ENCODE results near the gene POLRMT. TPM values are rescaled to one million over a fixed set of nuclear protein-coding genes. Genes with fewer than 3 reads are reported as not detected.
A peak's percentile ranks its signal among the peaks of the same experiment; 100 is the strongest.

Gene POLRMT
- polyA plus RNA-seq, 1 experiment = 15.5 TPM

DNA sequence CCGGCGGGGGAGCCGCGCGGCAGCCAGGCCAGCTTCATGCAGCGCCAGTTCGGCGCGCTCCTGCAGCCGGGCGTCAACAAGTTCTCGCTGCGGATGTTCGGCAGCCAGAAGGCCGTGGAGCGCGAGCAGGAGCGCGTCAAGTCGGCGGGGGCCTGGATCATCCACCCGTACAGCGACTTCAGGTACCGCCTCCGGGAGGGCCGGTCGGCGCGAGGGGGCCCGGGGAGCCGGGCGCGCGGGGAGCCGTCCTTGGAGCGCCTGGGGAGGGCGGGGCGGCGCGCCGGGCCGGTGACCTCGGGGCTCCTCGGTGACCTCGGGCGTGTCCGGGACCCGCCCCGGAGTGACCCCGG, 43.0 kb downstream of the POLRMT start:
- Histone ChIP-seq H3K27me3 (ENCODE audit: control insufficient read depth, insufficient read depth, low read length) (peaks cover 21% of the 10 kb centered on the region), H3K9me3 (ENCODE audit: control insufficient read depth, insufficient read depth, low read length) (no peaks in the 10 kb centered on the region; the same call in 1 of the 2 replicates), H3K27ac (ENCODE audit: low read depth, low read length) (no peak overlapping the region), H3K4me3 (ENCODE audit: low read depth, low read length) (peak overlapping the region; percentile 12; the same call in 1 of the 2 replicates)
- POLR2A ChIA-PET = no interaction called here
- CTCF ChIA-PET = no interaction called here
- DNase-seq (ENCODE audit: low read depth, low spot score) = no peak
- TF ChIP-seq, protein P1, sequence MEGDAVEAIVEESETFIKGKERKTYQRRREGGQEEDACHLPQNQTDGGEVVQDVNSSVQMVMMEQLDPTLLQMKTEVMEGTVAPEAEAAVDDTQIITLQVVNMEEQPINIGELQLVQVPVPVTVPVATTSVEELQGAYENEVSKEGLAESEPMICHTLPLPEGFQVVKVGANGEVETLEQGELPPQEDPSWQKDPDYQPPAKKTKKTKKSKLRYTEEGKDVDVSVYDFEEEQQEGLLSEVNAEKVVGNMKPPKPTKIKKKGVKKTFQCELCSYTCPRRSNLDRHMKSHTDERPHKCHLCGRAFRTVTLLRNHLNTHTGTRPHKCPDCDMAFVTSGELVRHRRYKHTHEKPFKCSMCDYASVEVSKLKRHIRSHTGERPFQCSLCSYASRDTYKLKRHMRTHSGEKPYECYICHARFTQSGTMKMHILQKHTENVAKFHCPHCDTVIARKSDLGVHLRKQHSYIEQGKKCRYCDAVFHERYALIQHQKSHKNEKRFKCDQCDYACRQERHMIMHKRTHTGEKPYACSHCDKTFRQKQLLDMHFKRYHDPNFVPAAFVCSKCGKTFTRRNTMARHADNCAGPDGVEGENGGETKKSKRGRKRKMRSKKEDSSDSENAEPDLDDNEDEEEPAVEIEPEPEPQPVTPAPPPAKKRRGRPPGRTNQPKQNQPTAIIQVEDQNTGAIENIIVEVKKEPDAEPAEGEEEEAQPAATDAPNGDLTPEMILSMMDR (IDR thresholded peaks at IDR 0.05; ENCODE audit: low read depth, low read length) = no peak

DNA sequence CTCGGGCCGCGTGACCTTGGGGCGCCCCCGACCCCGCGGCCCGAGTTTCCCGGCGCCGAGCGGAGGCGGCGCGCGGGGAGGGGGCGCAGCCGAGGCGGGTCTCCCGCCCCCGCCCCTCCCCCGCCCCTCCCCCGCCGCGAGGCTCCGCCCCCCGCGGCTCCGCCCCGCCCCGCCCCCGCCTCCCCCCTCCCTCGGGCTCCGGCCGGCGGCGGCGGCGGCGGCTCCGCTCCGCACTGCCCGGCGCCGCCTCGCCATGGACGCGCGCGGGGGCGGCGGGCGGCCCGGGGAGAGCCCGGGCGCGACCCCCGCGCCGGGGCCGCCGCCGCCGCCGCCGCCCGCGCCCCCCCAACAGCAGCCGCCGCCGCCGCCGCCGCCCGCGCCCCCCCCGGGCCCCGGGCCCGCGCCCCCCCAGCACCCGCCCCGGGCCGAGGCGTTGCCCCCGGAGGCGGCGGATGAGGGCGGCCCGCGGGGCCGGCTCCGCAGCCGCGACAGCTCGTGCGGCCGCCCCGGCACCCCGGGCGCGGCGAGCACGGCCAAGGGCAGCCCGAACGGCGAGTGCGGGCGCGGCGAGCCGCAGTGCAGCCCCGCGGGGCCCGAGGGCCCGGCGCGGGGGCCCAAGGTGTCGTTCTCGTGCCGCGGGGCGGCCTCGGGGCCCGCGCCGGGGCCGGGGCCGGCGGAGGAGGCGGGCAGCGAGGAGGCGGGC, 43.5 kb downstream of the POLRMT start, which contains the start of gene HCN2:
TSS of gene HCN2 (plus strand) at position 189 of the 703 bp plus-strand sequence. CDS start at position 254, 65 bp downstream.
- DNase-seq (ENCODE audit: low read depth, low spot score) = no peak
- TF ChIP-seq, protein P1 (IDR thresholded peaks at IDR 0.05; ENCODE audit: low read depth, low read length) = no peak
- Histone ChIP-seq H3K27me3 (ENCODE audit: control insufficient read depth, insufficient read depth, low read length) (peaks cover 19% of the 10 kb centered on the region), H3K9me3 (ENCODE audit: control insufficient read depth, insufficient read depth, low read length) (no peaks in the 10 kb centered on the region; the same call in 1 of the 2 replicates), H3K27ac (ENCODE audit: low read depth, low read length) (no peak within 1 kb of the TSS), H3K4me3 (ENCODE audit: low read depth, low read length) (peak within 1 kb of the TSS; percentile 12; the same call in 1 of the 2 replicates)
- CTCF ChIA-PET = no interaction called here
- POLR2A ChIA-PET = no interaction called here

DNA sequence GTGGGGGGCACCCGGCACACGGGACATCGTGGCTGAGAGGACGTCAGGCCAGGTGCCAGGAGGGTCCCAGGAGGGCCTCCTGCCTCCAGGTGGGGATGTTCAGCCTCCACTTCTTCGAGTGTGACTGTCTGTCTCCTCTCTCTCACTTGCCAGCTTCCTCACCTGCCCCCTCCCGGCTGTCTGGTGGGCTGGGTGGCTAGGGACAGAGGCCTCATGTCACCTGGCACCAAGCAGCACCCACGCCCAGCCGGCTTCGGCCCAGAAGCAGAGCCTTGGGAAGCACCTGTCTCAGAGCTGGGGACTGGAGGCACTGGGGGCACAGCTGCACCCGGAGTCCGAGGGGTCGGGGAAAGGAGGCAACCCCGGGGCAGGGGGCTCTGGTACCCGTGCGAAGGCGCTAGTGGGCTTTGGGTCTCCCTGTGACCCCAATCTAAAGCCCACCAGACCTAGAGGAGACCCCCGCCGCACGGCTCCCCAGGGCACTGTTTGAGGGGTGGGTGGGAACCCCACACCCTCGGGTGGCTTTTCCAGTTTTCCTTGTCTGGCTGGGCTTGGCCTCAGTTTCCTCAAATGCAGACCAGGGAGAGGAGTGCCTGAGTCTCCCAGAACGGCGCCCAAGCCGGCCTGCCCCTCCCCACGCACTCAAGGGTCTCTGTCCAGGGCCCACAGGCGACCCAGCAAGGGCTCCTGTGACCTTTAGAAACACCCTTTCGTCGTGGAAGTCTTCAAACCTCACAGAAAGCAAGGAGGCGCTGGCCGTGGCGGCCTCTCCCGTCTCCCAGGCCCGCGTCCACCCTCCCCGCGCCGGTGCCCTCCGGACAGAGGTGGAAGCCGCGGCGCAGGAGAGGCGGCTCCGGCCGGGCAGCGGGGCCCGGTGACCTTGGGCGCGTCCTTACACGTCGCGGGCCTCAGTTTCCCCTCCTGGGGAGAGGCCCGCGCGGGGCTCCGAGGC, 44.3 kb downstream of the POLRMT start:
- ChIA-PET CTCF (no interaction called here), POLR2A (interaction anchor here (1.5 kb wide), 1 partner anchor 14 kb away, joined by 3 read pairs; no protein-coding TSS in a partner anchor)
- peaks cover 14% of the 10 kb centered on the region for H3K27me3 ChIP-seq (ENCODE audit: control insufficient read depth, insufficient read depth, low read length)
- no peak overlapping the region for H3K27ac ChIP-seq (ENCODE audit: low read depth, low read length)
- TF ChIP-seq, protein P1 (IDR thresholded peaks at IDR 0.05; ENCODE audit: low read depth, low read length) = no peak
- DNase-seq (ENCODE audit: low read depth, low spot score) = no peak
- no peaks in the 10 kb centered on the region; the same call in 1 of the 2 replicates for H3K9me3 ChIP-seq (ENCODE audit: control insufficient read depth, insufficient read depth, low read length)
- no peak overlapping the region for H3K4me3 ChIP-seq (ENCODE audit: low read depth, low read length)

DNA sequence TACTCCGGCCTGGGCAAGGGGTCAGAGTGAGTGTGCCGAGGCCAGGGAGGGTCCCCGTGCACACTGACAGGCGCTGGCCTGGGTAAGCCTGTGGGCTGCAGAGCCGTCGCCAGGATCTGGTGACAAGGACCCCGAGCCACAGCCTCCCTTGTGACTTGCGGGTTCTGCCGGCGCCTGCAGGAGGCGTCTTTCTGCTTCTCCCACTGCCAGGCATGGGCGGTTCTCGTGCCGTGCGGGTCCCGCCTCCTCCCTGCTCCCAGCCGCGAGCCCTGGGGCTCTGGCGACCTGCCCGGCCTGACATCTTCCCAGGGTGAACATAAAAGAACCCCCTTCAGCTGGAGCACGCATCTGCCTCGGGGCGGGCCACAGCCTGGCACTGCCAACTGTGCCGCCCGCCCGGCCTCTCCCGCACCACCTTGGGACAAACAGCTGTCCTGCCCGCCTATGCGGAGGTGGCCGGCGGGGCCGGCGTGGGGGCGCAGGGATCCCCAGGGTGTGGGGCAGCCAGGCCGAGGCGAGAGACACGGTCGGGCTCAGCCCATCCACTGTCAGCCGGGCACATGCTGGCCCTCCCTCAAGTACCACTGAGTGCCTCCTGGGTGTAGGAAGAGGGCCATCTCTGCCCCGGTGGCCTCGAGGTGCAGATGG, 45.1 kb downstream of the POLRMT start:
- ChIA-PET CTCF (no interaction called here), POLR2A (interaction anchor here (1.5 kb wide), 1 partner anchor 13 kb away, joined by 3 read pairs; no protein-coding TSS in a partner anchor)
- Histone ChIP-seq H3K9me3 (ENCODE audit: control insufficient read depth, insufficient read depth, low read length) (no peaks in the 10 kb centered on the region; the same call in 1 of the 2 replicates), H3K4me3 (ENCODE audit: low read depth, low read length) (no peak overlapping the region), H3K27me3 (ENCODE audit: control insufficient read depth, insufficient read depth, low read length) (peaks cover 10% of the 10 kb centered on the region), H3K27ac (ENCODE audit: low read depth, low read length) (no peak overlapping the region)
- TF ChIP-seq, protein P1 (IDR thresholded peaks at IDR 0.05; ENCODE audit: low read depth, low read length) = peak; percentile 66
- DNase-seq (ENCODE audit: low read depth, low spot score) = no peak
